ENCODE measurements around the gene FMOD. TPM values are rescaled to one million over a fixed set of nuclear protein-coding genes. Genes with fewer than 3 reads are reported as not detected.
A peak's percentile ranks its signal among the peaks of the same experiment; 100 is the strongest.
"Not testable (repeated sequence)": the region's sequence is repeated elsewhere in the genome, so short reads cannot be mapped to it uniquely, and the experiment has no call there.

FMOD gene
- total and polyA plus RNA-seq, 4 donors = 21.8 to 140 (median 81.7) TPM

DNA sequence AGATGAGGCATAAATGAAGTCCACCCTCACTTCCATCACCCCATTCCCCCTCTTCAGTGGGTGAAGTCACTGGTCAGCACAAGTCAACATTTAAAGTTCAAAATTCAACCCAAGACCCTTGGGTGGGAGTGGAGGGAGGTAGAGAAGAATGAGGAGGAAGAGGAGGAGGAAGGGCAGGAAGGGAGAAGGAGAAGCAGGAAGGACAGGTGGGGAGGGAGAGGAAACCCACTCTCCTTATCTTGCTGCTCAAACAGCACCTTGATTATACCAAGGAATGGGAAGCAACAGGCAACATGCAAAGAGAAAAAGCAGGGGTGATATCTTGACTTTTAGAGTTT lies 49.6 kb downstream of the FMOD start:
- H3K27me3 ChIP-seq (ENCODE audit: control insufficient read depth, insufficient read depth, low read length) = no peaks in the 10 kb centered on the region
- no peak overlapping the region for H3K27ac ChIP-seq (ENCODE audit: low read depth, low read length)
- H3K36me3 ChIP-seq (ENCODE audit: control insufficient read depth, insufficient read depth, low read length) = no peaks in the 10 kb centered on the region
- no peaks in the 10 kb centered on the region for H3K9me3 ChIP-seq (ENCODE audit: control insufficient read depth, insufficient read depth, low read length)
- no peak overlapping the region for H3K4me3 ChIP-seq (ENCODE audit: low read depth, low read length)
- H3K4me1 ChIP-seq (ENCODE audit: control insufficient read depth, insufficient read depth, low read length) = peaks cover 15% of the 10 kb centered on the region
- DNase-seq (ENCODE audit: low read depth in 4 of 6, low spot score in 6 of 6) = no peak

DNA sequence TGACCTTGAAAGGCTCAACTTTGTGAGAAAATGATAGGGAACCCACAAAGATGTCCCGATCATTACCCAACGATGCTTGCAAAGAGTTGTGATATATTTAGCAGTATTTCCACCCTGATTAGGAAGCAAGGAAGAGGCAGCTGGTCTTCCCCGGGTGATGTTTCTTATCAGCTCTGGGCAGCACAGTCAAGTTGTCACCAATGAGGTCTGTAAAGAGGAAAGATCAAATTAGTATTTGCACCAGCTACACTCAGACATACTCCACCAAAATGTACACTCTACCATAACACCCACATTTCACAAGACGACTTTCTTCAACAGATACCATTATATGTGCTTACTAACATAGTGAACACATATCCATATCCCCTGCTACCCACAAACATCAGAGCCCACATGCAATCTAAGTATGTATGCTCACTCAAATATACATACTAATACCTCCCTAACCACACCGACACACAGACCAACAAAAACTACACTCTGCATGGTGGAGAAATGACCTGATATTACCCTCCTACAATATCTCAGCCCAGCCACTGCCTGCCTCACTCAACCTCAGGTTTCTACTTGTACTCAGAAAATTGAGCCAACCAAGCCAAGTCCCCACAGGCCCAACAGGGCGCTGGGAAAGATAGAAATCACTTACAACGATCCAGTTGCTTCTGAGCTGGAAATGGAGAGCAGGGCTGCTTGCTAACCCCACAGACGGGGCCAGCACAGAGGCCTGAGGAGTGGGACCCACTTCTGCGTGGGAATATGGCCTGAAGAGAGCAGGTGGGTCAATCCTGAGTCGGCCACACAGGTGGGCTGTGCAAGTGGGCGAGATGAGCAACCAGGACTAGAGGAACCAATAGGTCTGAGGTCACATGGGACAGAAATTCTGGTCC lies 50.2 kb downstream of the FMOD start:
- WGBS (ENCODE audit: insufficient coverage) = 84% methylated on average over 8 of the region's 11 CpGs
- Histone ChIP-seq H3K4me3 (ENCODE audit: low read depth, low read length) (no peak overlapping the region), H3K4me1 (ENCODE audit: control insufficient read depth, insufficient read depth, low read length) (peaks cover 9% of the 10 kb centered on the region), H3K27ac (ENCODE audit: low read depth, low read length) (no peak overlapping the region), H3K9me3 (ENCODE audit: control insufficient read depth, insufficient read depth, low read length) (no peaks in the 10 kb centered on the region), H3K27me3 (ENCODE audit: control insufficient read depth, insufficient read depth, low read length) (no peaks in the 10 kb centered on the region), H3K36me3 (ENCODE audit: control insufficient read depth, insufficient read depth, low read length) (no peaks in the 10 kb centered on the region)
- DNase-seq (ENCODE audit: low read depth in 4 of 6, low spot score in 6 of 6) = no peak

DNA sequence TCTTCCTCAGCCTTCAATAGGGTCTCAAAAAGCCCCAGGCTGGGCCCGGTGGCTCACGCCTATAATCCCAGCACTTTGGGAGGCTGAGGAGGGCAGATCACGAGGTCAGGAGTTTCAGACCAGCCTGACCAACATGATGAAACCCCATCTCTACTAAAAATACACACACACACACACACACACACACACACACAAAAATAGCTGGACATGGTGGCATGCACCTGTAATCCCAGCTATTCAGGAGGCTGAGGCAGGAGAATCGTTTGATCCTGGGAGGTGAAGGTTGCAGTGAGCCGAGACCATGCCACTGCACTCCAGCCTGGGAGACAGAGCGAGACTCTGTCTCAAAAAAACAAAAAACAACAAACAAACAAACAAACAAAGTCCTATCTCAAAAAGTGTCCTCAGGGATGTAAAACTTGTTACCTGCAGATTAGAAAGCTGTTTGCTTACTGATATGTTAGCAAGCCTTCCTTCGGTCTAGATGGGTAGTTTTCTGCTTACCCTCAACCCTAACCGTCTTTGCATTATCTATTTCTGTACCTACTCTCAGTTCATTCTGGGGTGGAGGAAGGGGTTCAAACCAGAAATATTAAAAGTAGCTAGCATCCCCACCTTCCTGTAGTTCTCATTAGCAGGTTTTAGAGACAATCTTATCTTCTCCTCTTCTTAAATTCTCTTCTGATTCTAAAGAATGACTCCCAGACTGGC lies 51.0 kb downstream of the FMOD start:
- H3K27me3 ChIP-seq (ENCODE audit: control insufficient read depth, insufficient read depth, low read length); H3K9me3 ChIP-seq (ENCODE audit: control insufficient read depth, insufficient read depth, low read length); DNase-seq (ENCODE audit: low read depth in 4 of 6, low spot score in 6 of 6); H3K4me3 ChIP-seq (ENCODE audit: low read depth, low read length); H3K27ac ChIP-seq (ENCODE audit: low read depth, low read length); H3K36me3 ChIP-seq (ENCODE audit: control insufficient read depth, insufficient read depth, low read length); H3K4me1 ChIP-seq (ENCODE audit: control insufficient read depth, insufficient read depth, low read length): not testable (repeated sequence)
- no CpG with 5 or more reads among the region's 8 CpGs for WGBS (ENCODE audit: insufficient coverage)

DNA sequence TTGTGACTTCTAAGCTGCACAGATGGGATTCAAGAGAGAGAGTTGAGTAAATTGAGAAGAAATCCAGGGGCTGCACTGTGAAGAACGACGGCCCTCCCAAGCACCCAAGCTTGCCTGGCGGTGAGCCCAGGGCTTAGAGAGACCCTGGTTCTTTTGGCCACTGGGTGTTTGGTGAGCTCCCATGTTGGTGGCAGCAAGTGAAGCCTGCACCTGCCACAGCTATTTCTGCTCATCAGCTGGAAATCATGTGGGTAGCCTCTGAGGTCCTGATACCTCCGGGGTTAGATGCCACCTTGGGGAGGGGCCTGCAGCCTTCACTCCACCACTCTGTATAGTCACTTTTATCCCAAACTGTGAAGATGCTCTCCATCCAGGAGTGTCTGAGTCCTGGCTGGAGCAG lies 51.8 kb downstream of the FMOD start:
- H3K27me3 ChIP-seq (ENCODE audit: control insufficient read depth, insufficient read depth, low read length) = no peaks in the 10 kb centered on the region
- H3K36me3 ChIP-seq (ENCODE audit: control insufficient read depth, insufficient read depth, low read length) = no peaks in the 10 kb centered on the region
- H3K9me3 ChIP-seq (ENCODE audit: control insufficient read depth, insufficient read depth, low read length) = no peaks in the 10 kb centered on the region
- DNase-seq (ENCODE audit: low read depth in 4 of 6, low spot score in 6 of 6) = no peak
- peaks cover 3% of the 10 kb centered on the region for H3K4me1 ChIP-seq (ENCODE audit: control insufficient read depth, insufficient read depth, low read length)
- H3K27ac ChIP-seq (ENCODE audit: low read depth, low read length) = no peak overlapping the region
- 62% methylated on average over 3 of the region's 4 CpGs for WGBS (ENCODE audit: insufficient coverage)
- no peak overlapping the region for H3K4me3 ChIP-seq (ENCODE audit: low read depth, low read length)

DNA sequence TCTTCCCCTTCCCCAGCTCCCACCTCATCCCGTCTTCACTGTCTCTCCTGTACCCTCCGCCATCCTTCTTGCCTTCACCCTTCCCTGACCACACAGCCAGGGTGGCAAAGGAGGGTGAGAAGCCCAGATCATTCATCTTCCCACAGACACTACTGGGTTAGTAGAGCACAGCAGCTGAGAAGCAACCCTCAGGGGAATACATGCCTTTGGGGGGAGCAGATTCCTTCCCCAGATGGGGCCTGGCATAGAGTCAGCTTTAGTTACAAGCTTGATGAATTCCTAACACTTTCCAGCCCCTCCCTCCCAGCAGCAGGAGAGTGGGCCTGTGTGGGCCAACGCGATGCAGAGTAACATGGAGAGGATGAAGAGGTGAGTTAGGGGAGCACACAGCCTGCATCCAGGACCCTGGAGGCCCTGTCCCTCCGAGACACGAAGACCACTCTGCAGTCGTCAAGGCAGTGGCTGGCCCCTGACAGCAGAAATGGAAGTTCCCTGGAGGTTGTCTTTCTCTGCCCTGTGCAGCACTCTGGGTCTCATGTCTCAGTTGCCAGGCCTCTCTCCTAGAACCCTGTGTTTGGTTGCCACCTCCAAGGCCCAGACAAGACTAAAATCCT lies 54.4 kb downstream of the FMOD start:
- WGBS (ENCODE audit: insufficient coverage) = 73% methylated on average over 5 of the region's 7 CpGs
- H3K9me3 ChIP-seq (ENCODE audit: control insufficient read depth, insufficient read depth, low read length) = no peaks in the 10 kb centered on the region
- peaks cover 5% of the 10 kb centered on the region for H3K4me1 ChIP-seq (ENCODE audit: control insufficient read depth, insufficient read depth, low read length)
- DNase-seq (ENCODE audit: low read depth in 4 of 6, low spot score in 6 of 6) = peak in 2 of 6 donors; percentile 57 to 72
- no peak overlapping the region for H3K4me3 ChIP-seq (ENCODE audit: low read depth, low read length)
- H3K27me3 ChIP-seq (ENCODE audit: control insufficient read depth, insufficient read depth, low read length) = no peaks in the 10 kb centered on the region
- H3K27ac ChIP-seq (ENCODE audit: low read depth, low read length) = no peak overlapping the region
- no peaks in the 10 kb centered on the region for H3K36me3 ChIP-seq (ENCODE audit: control insufficient read depth, insufficient read depth, low read length)

DNA sequence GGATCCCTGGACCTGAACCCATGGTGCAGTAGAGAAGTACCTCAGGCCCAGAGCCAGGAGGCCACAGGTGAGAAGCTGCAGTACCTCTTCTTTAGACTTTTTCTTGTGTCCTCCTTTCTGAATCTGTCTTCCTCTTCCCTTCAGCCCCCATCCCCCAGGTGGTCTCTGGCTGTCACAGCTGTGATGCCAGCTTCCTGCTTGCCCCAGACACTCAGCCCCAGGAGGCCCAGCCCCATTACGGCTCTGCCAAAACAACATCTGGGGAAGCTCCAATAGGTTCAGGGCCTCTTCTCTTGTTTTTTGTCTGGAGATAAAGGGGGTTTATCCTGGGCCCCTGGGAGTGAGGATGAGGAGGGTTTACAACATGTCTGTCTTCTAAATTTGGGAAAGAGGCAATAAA lies 55.1 kb downstream of the FMOD start:
- H3K36me3 ChIP-seq (ENCODE audit: control insufficient read depth, insufficient read depth, low read length) = no peaks in the 10 kb centered on the region
- H3K4me3 ChIP-seq (ENCODE audit: low read depth, low read length) = no peak overlapping the region
- H3K9me3 ChIP-seq (ENCODE audit: control insufficient read depth, insufficient read depth, low read length) = no peaks in the 10 kb centered on the region
- no peak for DNase-seq (ENCODE audit: low read depth in 4 of 6, low spot score in 6 of 6)
- H3K27ac ChIP-seq (ENCODE audit: low read depth, low read length) = no peak overlapping the region
- no peaks in the 10 kb centered on the region for H3K27me3 ChIP-seq (ENCODE audit: control insufficient read depth, insufficient read depth, low read length)
- peaks cover 13% of the 10 kb centered on the region for H3K4me1 ChIP-seq (ENCODE audit: control insufficient read depth, insufficient read depth, low read length)
- WGBS (ENCODE audit: insufficient coverage) = 40% methylated on average over 1 of the region's 1 CpG

DNA sequence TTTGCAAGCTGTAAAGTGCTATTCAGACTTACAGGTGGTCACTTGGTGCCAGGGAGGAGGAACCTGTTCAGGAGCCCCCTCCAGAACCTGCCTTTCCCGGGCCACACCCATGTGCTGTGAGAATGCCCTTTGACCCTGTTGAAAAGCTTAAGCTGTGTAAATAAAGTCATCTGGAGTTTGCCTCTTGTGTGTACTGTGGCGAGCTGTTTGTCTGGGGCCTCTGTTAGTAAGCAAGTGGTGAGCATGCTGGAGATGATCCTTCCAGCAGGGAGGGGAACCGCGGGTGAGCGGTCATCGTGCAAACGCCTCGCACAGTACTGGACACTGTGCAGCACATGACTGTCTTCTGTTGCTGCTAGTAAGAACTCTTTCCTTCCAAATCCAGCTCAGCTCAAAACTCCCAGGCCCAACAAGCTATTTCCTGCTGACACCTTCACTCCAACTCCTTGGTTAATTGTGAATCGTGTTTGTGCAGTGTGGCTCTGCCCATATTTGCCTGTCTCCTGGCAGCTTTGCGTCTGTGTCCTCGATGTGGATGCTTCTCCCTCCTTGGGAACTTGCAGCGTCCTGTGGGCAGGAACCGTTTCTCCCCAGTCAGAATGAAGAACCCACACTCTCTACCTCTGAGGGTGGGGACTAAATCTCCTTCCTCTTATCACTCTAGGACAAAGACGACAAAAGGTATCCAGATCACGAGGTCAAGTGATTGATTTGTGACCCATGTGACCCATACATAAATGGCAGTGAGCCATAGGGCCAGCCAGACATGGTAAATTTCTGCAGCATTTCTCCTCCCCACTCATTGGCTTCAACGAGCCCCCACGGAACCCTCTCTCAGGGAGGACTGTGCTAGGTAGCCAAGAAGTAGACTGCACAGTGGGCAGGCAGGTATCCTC lies 59.5 kb downstream of the FMOD start:
- Histone ChIP-seq H3K4me3 (ENCODE audit: low read depth, low read length) (no peak overlapping the region), H3K27ac (ENCODE audit: low read depth, low read length) (peak overlapping the region; percentile 94), H3K9me3 (ENCODE audit: control insufficient read depth, insufficient read depth, low read length) (no peaks in the 10 kb centered on the region), H3K4me1 (ENCODE audit: control insufficient read depth, insufficient read depth, low read length) (peaks cover 43% of the 10 kb centered on the region), H3K27me3 (ENCODE audit: control insufficient read depth, insufficient read depth, low read length) (no peaks in the 10 kb centered on the region), H3K36me3 (ENCODE audit: control insufficient read depth, insufficient read depth, low read length) (no peaks in the 10 kb centered on the region)
- no peak for DNase-seq (ENCODE audit: low read depth in 4 of 6, low spot score in 6 of 6)
- 67% methylated on average over 13 of the region's 17 CpGs for WGBS (ENCODE audit: insufficient coverage)
